GM12874 (cell line): ENCODE data around the gene APIP.

ENCODE experiments used
- CTCF ChIP-seq: IDR thresholded peaks from 2 replicates; pipeline ENCODE4 v1.5.1; 2011; ENCODE audit warnings: low read depth, mild to moderate bottlenecking, control low read depth, low read length, moderate library complexity; ENCODE audit not compliant: insufficient read depth

The APIP gene

GRCh38 chr11:34916015-34916842, at the start of gene APIP, which contains the start of gene PDHX:
Gene APIP, minus strand, starts transcription at chr11:34916379. Its CDS starts 95 bp downstream, at chr11:34916284.
Gene PDHX, plus strand, starts transcription at chr11:34916618. Its CDS starts 38 bp downstream, at chr11:34916656.
- no peak for TF ChIP-seq CTCF

GRCh38 chr11:34964610-34965331, 48.6 kb upstream of the APIP start:
- no peak for TF ChIP-seq CTCF

GRCh38 chr11:34963351-34963750, 47.2 kb upstream of the APIP start:
- TF ChIP-seq CTCF, result no peak

GRCh38 chr11:34962034-34962433, 45.9 kb upstream of the APIP start:
- TF ChIP-seq CTCF, result no peak

- no peak for TF ChIP-seq CTCF
Measured at GRCh38 chr11:34960277-34960676, 44.1 kb upstream of the APIP start.

- TF ChIP-seq CTCF, result no peak
Measured at GRCh38 chr11:34959770-34960169, 43.6 kb upstream of the APIP start.

- TF ChIP-seq CTCF, result no peak
Measured at GRCh38 chr11:34957606-34958005, 41.4 kb upstream of the APIP start.
